HEK293 (cell line): ENCODE data around the gene MOV10L1.
A peak's percentile ranks its signal among the peaks of the same experiment; 100 is the strongest.

Source experiments
- CTCF ChIA-PET: fragments of 350-600 bp; formaldehyde crosslinking; extraction: SDS; loops from one replicate; lab custom pipeline; 2021; ENCODE audit warnings: antibody characterized with exemption; lab: Yijun Ruan, JAX
- POLR2A ChIA-PET: fragments of 300-600 bp; formaldehyde crosslinking; extraction: SDS; loops from one replicate; lab custom pipeline; 2020; ENCODE audit warnings: antibody characterized with exemption, inconsistent platforms; lab: Yijun Ruan, JAX
- H3K27ac ChIP-seq: fragments of 200-500 bp; sonication (Bioruptor generic); 2 replicates; pipeline ENCODE4 v1.5.1; 2014; ENCODE audit warnings: low read depth, low read length, control low read depth, inconsistent platforms; ENCODE audit errors: extremely low read depth
- H3K36me3 ChIP-seq, 2 experiments: fragments of 200-500 bp in 1 of 2; sonication (Bioruptor generic) in 1 of 2; 1 replicate in 1 of 2; 2 replicates in 1 of 2; pipeline ENCODE4 v1.5.1; 2014 to 2017; ENCODE audit warnings: inconsistent platforms in 2 of 2, low read length in 2 of 2; ENCODE audit not compliant: control insufficient read depth in 2 of 2, insufficient read depth in 1 of 2
- H3K4me1 ChIP-seq: fragments of 200-500 bp; sonication (Bioruptor generic); 2 replicates; pipeline ENCODE4 v1.5.1; 2014; ENCODE audit warnings: mild to moderate bottlenecking, low read length, inconsistent platforms; ENCODE audit not compliant: control insufficient read depth, insufficient read depth
- H3K4me3 ChIP-seq: 2 replicates; pipeline ENCODE4 v1.5.1; 2011; ENCODE audit warnings: low read depth, mild to moderate bottlenecking, control low read depth, low read length, moderate library complexity
- H3K9me3 ChIP-seq: fragments of 200-500 bp; sonication (Bioruptor generic); 2 replicates; pipeline ENCODE4 v1.5.1; 2014; ENCODE audit warnings: low read depth, low read length, inconsistent platforms; ENCODE audit not compliant: control insufficient read depth, insufficient read depth
- AEBP2 ChIP-seq: fragments of 450-650 bp; formaldehyde crosslinking; IDR thresholded peaks from 2 replicates; pipeline ENCODE4 v1.5.1; 2016; ENCODE audit warnings: missing biosample characterization, missing genetic modification characterization, borderline replicate concordance
- GLI2 ChIP-seq: fragments of 450-650 bp; formaldehyde crosslinking; IDR thresholded peaks from 2 replicates; pipeline ENCODE4; 2017; ENCODE audit warnings: missing biosample characterization, missing genetic modification characterization, low read depth, borderline replicate concordance
- IKZF3 ChIP-seq: fragments of 450-650 bp; IDR thresholded peaks from 2 replicates; pipeline ENCODE4 v1.5.0; 2018; ENCODE audit warnings: missing biosample characterization, mild to moderate bottlenecking, missing genetic modification characterization, moderate library complexity
- PRDM4 ChIP-seq: fragments of 450-650 bp; formaldehyde crosslinking; IDR thresholded peaks from 2 replicates; pipeline ENCODE4 v1.5.1; 2017; ENCODE audit warnings: missing biosample characterization, missing genetic modification characterization
- RBAK ChIP-seq: fragments of 450-650 bp; formaldehyde crosslinking; IDR thresholded peaks from 2 replicates; pipeline ENCODE4 v1.5.1; 2016; ENCODE audit warnings: missing biosample characterization, missing genetic modification characterization
- TCF7L2 ChIP-seq: IDR thresholded peaks from 2 replicates; pipeline ENCODE4 v1.6.1; 2011; ENCODE audit warnings: low read depth, mild to moderate bottlenecking, inconsistent platforms, low read length, moderate library complexity, borderline replicate concordance
- TRIM28 ChIP-seq: IDR thresholded peaks from 2 replicates; pipeline ENCODE4 v1.6.1; 2011; ENCODE audit warnings: low read length, control low read depth, borderline replicate concordance
- ZBTB21 ChIP-seq: fragments of 450-650 bp; formaldehyde crosslinking; IDR thresholded peaks from 2 replicates; pipeline ENCODE4 v1.5.1; 2017; ENCODE audit warnings: missing biosample characterization, missing genetic modification characterization
- ZEB2 ChIP-seq: fragments of 450-650 bp; formaldehyde crosslinking; IDR thresholded peaks from 2 replicates; pipeline ENCODE4 v1.5.1; 2016; ENCODE audit warnings: missing biosample characterization, missing genetic modification characterization
- ZNF10 ChIP-seq: fragments of 450-650 bp; formaldehyde crosslinking; IDR thresholded peaks from 2 replicates; pipeline ENCODE4 v1.5.1; 2017; ENCODE audit warnings: missing biosample characterization, missing genetic modification characterization
- ZNF112 ChIP-seq: fragments of 450-650 bp; formaldehyde crosslinking; IDR thresholded peaks from 2 replicates; pipeline ENCODE4 v1.5.0; 2017; ENCODE audit warnings: missing biosample characterization, missing genetic modification characterization
- ZNF138 ChIP-seq: fragments of 450-650 bp; formaldehyde crosslinking; IDR thresholded peaks from 2 replicates; pipeline ENCODE4 v1.5.1; 2016; ENCODE audit warnings: missing biosample characterization, missing genetic modification characterization, borderline replicate concordance
- ZNF157 ChIP-seq: fragments of 450-650 bp; formaldehyde crosslinking; IDR thresholded peaks from 2 replicates; pipeline ENCODE4 v1.5.1; 2016; ENCODE audit warnings: missing biosample characterization, missing genetic modification characterization
- ZNF18 ChIP-seq: fragments of 450-650 bp; formaldehyde crosslinking; IDR thresholded peaks from 2 replicates; pipeline ENCODE4 v1.5.1; 2016; ENCODE audit warnings: missing biosample characterization, missing genetic modification characterization
- ZNF266 ChIP-seq: fragments of 450-650 bp; formaldehyde crosslinking; IDR thresholded peaks from 2 replicates; pipeline ENCODE4 v1.5.1; 2016; ENCODE audit warnings: missing biosample characterization, missing genetic modification characterization, low read depth
- ZNF394 ChIP-seq: fragments of 450-650 bp; formaldehyde crosslinking; IDR thresholded peaks from 2 replicates; pipeline ENCODE4 v1.5.1; 2016; ENCODE audit warnings: missing biosample characterization, missing genetic modification characterization, mild to moderate bottlenecking, moderate library complexity, borderline replicate concordance
- ZNF404 ChIP-seq: fragments of 450-650 bp; formaldehyde crosslinking; IDR thresholded peaks from 2 replicates; pipeline ENCODE4 v1.5.1; 2017; ENCODE audit warnings: missing biosample characterization, missing genetic modification characterization
- ZNF423 ChIP-seq: fragments of 450-650 bp; formaldehyde crosslinking; IDR thresholded peaks from 2 replicates; pipeline ENCODE4 v1.5.1; 2016; ENCODE audit warnings: missing biosample characterization, missing genetic modification characterization
- ZNF521 ChIP-seq: fragments of 450-650 bp; formaldehyde crosslinking; IDR thresholded peaks from 2 replicates; pipeline ENCODE4 v1.5.1; 2017; ENCODE audit warnings: missing biosample characterization, mild to moderate bottlenecking, missing genetic modification characterization
- ZNF548 ChIP-seq: fragments of 450-650 bp; formaldehyde crosslinking; IDR thresholded peaks from 2 replicates; pipeline ENCODE4 v1.5.1; 2016; ENCODE audit warnings: missing biosample characterization, missing genetic modification characterization
- ZNF626 ChIP-seq: fragments of 450-650 bp; sonication (Bioruptor Pico); formaldehyde crosslinking; IDR thresholded peaks from 2 replicates; pipeline ENCODE4 v1.5.1; 2018; ENCODE audit warnings: missing biosample characterization, missing genetic modification characterization, inconsistent platforms
- ZNF660 ChIP-seq: fragments of 450-650 bp; IDR thresholded peaks from 2 replicates; pipeline ENCODE4 v1.5.1; 2018; ENCODE audit warnings: missing biosample characterization, mild to moderate bottlenecking, missing genetic modification characterization
- ZNF664 ChIP-seq: fragments of 450-650 bp; formaldehyde crosslinking; IDR thresholded peaks from 2 replicates; pipeline ENCODE4 v1.5.1; 2016; ENCODE audit warnings: missing biosample characterization, missing genetic modification characterization
- ZNF76 ChIP-seq: fragments of 450-650 bp; formaldehyde crosslinking; IDR thresholded peaks from 2 replicates; pipeline ENCODE4; 2016; ENCODE audit warnings: low read depth, missing biosample characterization, missing genetic modification characterization, borderline replicate concordance
- ZNF792 ChIP-seq: fragments of 450-650 bp; formaldehyde crosslinking; IDR thresholded peaks from 2 replicates; pipeline ENCODE4 v1.5.1; 2016; ENCODE audit warnings: missing biosample characterization, missing genetic modification characterization
- ZNF830 ChIP-seq: fragments of 450-650 bp; IDR thresholded peaks from 2 replicates; pipeline ENCODE4 v1.5.0; 2018; ENCODE audit warnings: missing biosample characterization, missing genetic modification characterization, low read depth, mild to moderate bottlenecking, moderate library complexity

Gene MOV10L1

GRCh38 chr22:50117168-50117762, 27.5 kb downstream of the MOV10L1 start:
- TF ChIP-seq ZNF548 (tag by site-specific recombination) (no peak), ZNF660 (tag by site-specific recombination) (no peak), AEBP2 (tag by site-specific recombination) (no peak)
- Histone ChIP-seq H3K27ac (no peak overlapping the region), H3K36me3 (no peaks in the 10 kb centered on the region), H3K9me3 (no peaks in the 10 kb centered on the region), H3K4me1 (no peaks in the 10 kb centered on the region), H3K4me3 (no peak overlapping the region)
- POLR2A ChIA-PET, result no interaction called here
- CTCF ChIA-PET, result interaction anchor here (1.6 kb wide), 1 partner anchor 25 kb away, joined by 3 read pairs; no protein-coding TSS in a partner anchor

- Histone ChIP-seq H3K27ac (no peak overlapping the region), H3K9me3 (no peaks in the 10 kb centered on the region), H3K36me3 (no peaks in the 10 kb centered on the region), H3K4me3 (no peak overlapping the region), H3K4me1 (no peaks in the 10 kb centered on the region)
- CTCF ChIA-PET, result interaction anchor here (0.6 to 1.6 kb wide), 3 partner anchors 24 to 122 kb away, joined by 3 read pairs; no protein-coding TSS in a partner anchor
- TF ChIP-seq ZNF626 (tag by site-specific recombination) (no peak), ZNF664 (tag by site-specific recombination) (no peak), ZNF792 (tag by site-specific recombination) (no peak), ZNF112 (tag by site-specific recombination) (no peak), ZNF18 (tag by site-specific recombination) (no peak), PRDM4 (no peak), GLI2 (tag by site-specific recombination) (no peak)
- TF ChIP-seq, all 188 proteins: peak for 0
- POLR2A ChIA-PET, result interaction anchor here (0.6 kb wide), 1 partner anchor 81 kb away, joined by 5 read pairs; no protein-coding TSS in a partner anchor
Measured at GRCh38 chr22:50118129-50118528, 28.3 kb downstream of the MOV10L1 start.

GRCh38 chr22:50118557-50119168, 28.9 kb downstream of the MOV10L1 start:
- CTCF ChIA-PET, result interaction anchor here (0.6 to 1.6 kb wide), 3 partner anchors 24 to 123 kb away, joined by 3 read pairs; no protein-coding TSS in a partner anchor
- Histone ChIP-seq H3K4me3 (no peak overlapping the region), H3K27ac (no peak overlapping the region), H3K4me1 (no peaks in the 10 kb centered on the region), H3K9me3 (no peaks in the 10 kb centered on the region), H3K36me3 (no peaks in the 10 kb centered on the region)
- POLR2A ChIA-PET, result no interaction called here
- TF ChIP-seq ZNF404 (tag by site-specific recombination), result no peak
- no peak for TF ChIP-seq ZNF830
- no peak for TF ChIP-seq ZEB2 (tag by site-specific recombination)
- no peak for TF ChIP-seq ZNF266 (tag by site-specific recombination)
- no peak for TF ChIP-seq RBAK
- TF ChIP-seq ZNF76, result no peak
- TF ChIP-seq IKZF3 (tag by site-specific recombination), result no peak
- TF ChIP-seq GLI2 (tag by site-specific recombination), result no peak
- no peak for TF ChIP-seq ZNF792 (tag by site-specific recombination)
- TF ChIP-seq ZNF138, result no peak
- TF ChIP-seq ZNF423 (tag by site-specific recombination), result no peak
- TF ChIP-seq ZNF394 (tag by site-specific recombination), result no peak
- TF ChIP-seq TRIM28, result no peak
- TF ChIP-seq TCF7L2, result peak; percentile 61; the same call in 1 of the 2 replicates
- TF ChIP-seq ZNF10 (tag by site-specific recombination), result no peak
- peak; percentile 91 for TF ChIP-seq ZBTB21 (tag by site-specific recombination)
- TF ChIP-seq ZNF157 (tag by site-specific recombination), result no peak
- no peak for TF ChIP-seq ZNF521 (tag by site-specific recombination)
